ENCODE data around the gene ACVR1B. TPM values are rescaled to one million over a fixed set of nuclear protein-coding genes. Genes with fewer than 3 reads are reported as not detected.

The ACVR1B gene
- total and polyA plus RNA-seq, 2 donors (not counting 1 experiment from before 2014, with no cell fraction given) = 3.4 to 10.6 TPM

GRCh38 chr12:52003016-52003550, 51.6 kb downstream of the ACVR1B start:
- Mint-ChIP-seq H3K27me3 (no peaks in the 10 kb centered on the region), H3K9me3 (ENCODE audit: insufficient read depth) (no peaks in the 10 kb centered on the region), H3K27ac (no peak overlapping the region), H3K4me3 (no peak overlapping the region), H3K4me1 (peaks cover 28% of the 10 kb centered on the region)
- Histone ChIP-seq H3K27ac (ENCODE audit: low read length in 2 of 2) (no peak overlapping the region), H3K27me3 (replicated peaks in 1 of 4; ENCODE audit: control extremely low read depth in 1 of 4, control insufficient read depth in 3 of 4, insufficient read depth in 4 of 4, low read length in 3 of 4) (no peaks in the 10 kb centered on the region), H4K20me1 (ENCODE audit: control insufficient read depth, insufficient read depth, low read length, poor library complexity, severe bottlenecking) (peaks cover 13% of the 10 kb centered on the region), H3K4me1 (ENCODE audit: control insufficient read depth in 2 of 2, insufficient read depth in 2 of 2, low read length in 2 of 2) (peaks cover 16 to 22% of the 10 kb centered on the region in 2 donors), H3K79me2 (ENCODE audit: control insufficient read depth, insufficient read depth, low read length) (peaks cover 5% of the 10 kb centered on the region), H2AFZ (ENCODE audit: insufficient read depth, low read depth, low read length, poor library complexity, severe bottlenecking) (no peak overlapping the region), H3K36me3 (replicated peaks in 1 of 2; ENCODE audit: control extremely low read depth in 1 of 2, control insufficient read depth in 1 of 2, extremely low read depth in 1 of 2, insufficient read depth in 2 of 2, low read length in 1 of 2) (no peaks in the 10 kb centered on the region), H3K9ac (ENCODE audit: low read length) (no peak overlapping the region), H3K9me3 (ENCODE audit: control extremely low read depth in 1 of 3, control insufficient read depth in 2 of 3, insufficient read depth in 1 of 3, low read length in 2 of 3) (no peaks in the 10 kb centered on the region), H3K4me2 (replicated peaks; ENCODE audit: low read depth, low read length, poor library complexity, severe bottlenecking) (no peak overlapping the region), H3K4me3 (ENCODE audit: control extremely low read depth in 1 of 5, extremely low read depth in 1 of 5, insufficient read depth in 1 of 5, low read depth in 2 of 5, low read length in 4 of 5) (no peak overlapping the region)
- 91% methylated on average over 7 of the region's 8 CpGs for WGBS (ENCODE audit: insufficient coverage)
- intact Hi-C loops (cut with micrococcal nuclease) = no loop called here
- no peak for DNase-seq
- TF ChIP-seq EZH2 (IDR thresholded peaks at IDR 0.05; ENCODE audit: borderline replicate concordance, insufficient read depth, low read depth, low read length, poor library complexity, severe bottlenecking) = no peak
- TF ChIP-seq, protein P1, sequence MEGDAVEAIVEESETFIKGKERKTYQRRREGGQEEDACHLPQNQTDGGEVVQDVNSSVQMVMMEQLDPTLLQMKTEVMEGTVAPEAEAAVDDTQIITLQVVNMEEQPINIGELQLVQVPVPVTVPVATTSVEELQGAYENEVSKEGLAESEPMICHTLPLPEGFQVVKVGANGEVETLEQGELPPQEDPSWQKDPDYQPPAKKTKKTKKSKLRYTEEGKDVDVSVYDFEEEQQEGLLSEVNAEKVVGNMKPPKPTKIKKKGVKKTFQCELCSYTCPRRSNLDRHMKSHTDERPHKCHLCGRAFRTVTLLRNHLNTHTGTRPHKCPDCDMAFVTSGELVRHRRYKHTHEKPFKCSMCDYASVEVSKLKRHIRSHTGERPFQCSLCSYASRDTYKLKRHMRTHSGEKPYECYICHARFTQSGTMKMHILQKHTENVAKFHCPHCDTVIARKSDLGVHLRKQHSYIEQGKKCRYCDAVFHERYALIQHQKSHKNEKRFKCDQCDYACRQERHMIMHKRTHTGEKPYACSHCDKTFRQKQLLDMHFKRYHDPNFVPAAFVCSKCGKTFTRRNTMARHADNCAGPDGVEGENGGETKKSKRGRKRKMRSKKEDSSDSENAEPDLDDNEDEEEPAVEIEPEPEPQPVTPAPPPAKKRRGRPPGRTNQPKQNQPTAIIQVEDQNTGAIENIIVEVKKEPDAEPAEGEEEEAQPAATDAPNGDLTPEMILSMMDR (IDR thresholded peaks at IDR 0.05) = no peak
- ChIA-PET CTCF (interaction anchor here (0.5 to 11.7 kb wide), 21 partner anchors 9 to 130 kb away, joined by 3 to 590 read pairs (median 4); partner anchors contain the start of gene ATG101), POLR2A (interaction anchor here (3.3 kb wide), 1 partner anchor 19 kb away, joined by 28 read pairs; no protein-coding TSS in a partner anchor)
- ATAC-seq (ENCODE audit: low read depth) = no peak

GRCh38 chr12:52003591-52003990, 52.1 kb downstream of the ACVR1B start:
- H3K27ac ChIP-seq (ENCODE audit: low read length in 2 of 2) = no peak overlapping the region
- no peaks in the 10 kb centered on the region for H3K27me3 Mint-ChIP-seq
- no peak for ATAC-seq (ENCODE audit: low read depth)
- DNase-seq = no peak
- peaks cover 0 to 1% of the 10 kb centered on the region in 2 experiments for H3K36me3 ChIP-seq (replicated peaks in 1 of 2; ENCODE audit: control extremely low read depth in 1 of 2, control insufficient read depth in 1 of 2, extremely low read depth in 1 of 2, insufficient read depth in 2 of 2, low read length in 1 of 2)
- H3K4me3 ChIP-seq (ENCODE audit: control extremely low read depth in 1 of 5, extremely low read depth in 1 of 5, insufficient read depth in 1 of 5, low read depth in 2 of 5, low read length in 4 of 5) = no peak overlapping the region
- no peaks in the 10 kb centered on the region for H3K27me3 ChIP-seq (replicated peaks in 1 of 4; ENCODE audit: control extremely low read depth in 1 of 4, control insufficient read depth in 3 of 4, insufficient read depth in 4 of 4, low read length in 3 of 4)
- ChIA-PET POLR2A (interaction anchor here (0.6 to 3.3 kb wide), 2 partner anchors 18 to 81 kb away, joined by 3 to 28 read pairs; no protein-coding TSS in a partner anchor), CTCF (interaction anchor here (0.5 to 11.7 kb wide), 23 partner anchors 8 to 129 kb away, joined by 3 to 590 read pairs (median 4); partner anchors contain the start of gene ATG101)
- no peaks in the 10 kb centered on the region for H3K9me3 ChIP-seq (ENCODE audit: control extremely low read depth in 1 of 3, control insufficient read depth in 2 of 3, insufficient read depth in 1 of 3, low read length in 2 of 3)
- 34% methylated on average over 5 of the region's 6 CpGs for WGBS (ENCODE audit: insufficient coverage)
- H3K4me2 ChIP-seq (replicated peaks; ENCODE audit: low read depth, low read length, poor library complexity, severe bottlenecking) = no peak overlapping the region
- no peak overlapping the region for H2AFZ ChIP-seq (ENCODE audit: insufficient read depth, low read depth, low read length, poor library complexity, severe bottlenecking)
- peaks cover 21 to 27% of the 10 kb centered on the region in 2 donors for H3K4me1 ChIP-seq (ENCODE audit: control insufficient read depth in 2 of 2, insufficient read depth in 2 of 2, low read length in 2 of 2)
- H3K27ac Mint-ChIP-seq = no peak overlapping the region
- intact Hi-C loops (cut with micrococcal nuclease) = no loop called here
- no peak overlapping the region for H3K4me3 Mint-ChIP-seq
- H4K20me1 ChIP-seq (ENCODE audit: control insufficient read depth, insufficient read depth, low read length, poor library complexity, severe bottlenecking) = peaks cover 18% of the 10 kb centered on the region
- peaks cover 33% of the 10 kb centered on the region for H3K4me1 Mint-ChIP-seq
- no peak overlapping the region for H3K9ac ChIP-seq (ENCODE audit: low read length)
- H3K79me2 ChIP-seq (ENCODE audit: control insufficient read depth, insufficient read depth, low read length) = peaks cover 5% of the 10 kb centered on the region
- TF ChIP-seq, protein P1 (IDR thresholded peaks at IDR 0.05) = no peak
- no peak for TF ChIP-seq EZH2 (IDR thresholded peaks at IDR 0.05; ENCODE audit: borderline replicate concordance, insufficient read depth, low read depth, low read length, poor library complexity, severe bottlenecking)
- no peaks in the 10 kb centered on the region for H3K9me3 Mint-ChIP-seq (ENCODE audit: insufficient read depth)

Data from B cell (primary cell).